ENCODE measurements around the gene RPP21. TPM values are rescaled to one million over a fixed set of nuclear protein-coding genes. Genes with fewer than 3 reads are reported as not detected.

The RPP21 gene
- total RNA-seq, 1 donor = 24.6 TPM

- peaks cover 11% of the 10 kb centered on the region for H3K36me3 ChIP-seq (ENCODE audit: insufficient read depth, low read length)
- no peaks in the 10 kb centered on the region for H3K27me3 ChIP-seq (ENCODE audit: insufficient read depth, low read length)
- DNase-seq (ENCODE audit: insufficient read length, low spot score, missing footprints) = no peak
- no peaks in the 10 kb centered on the region for H3K9me3 ChIP-seq (ENCODE audit: low read depth, low read length)
- H2AFZ ChIP-seq (ENCODE audit: low read length) = no peak overlapping the region
- no peak overlapping the region for H3K4me2 ChIP-seq (ENCODE audit: insufficient read depth, low read length)
- H3K27ac ChIP-seq (ENCODE audit: low read depth, low read length) = no peak overlapping the region
- H4K20me1 ChIP-seq (ENCODE audit: insufficient read depth, low read length) = peaks cover 75% of the 10 kb centered on the region
- H3K79me2 ChIP-seq (ENCODE audit: insufficient read depth, low read length) = peaks cover 97% of the 10 kb centered on the region
- H3K4me3 ChIP-seq (ENCODE audit: insufficient read depth, low read length) = no peak overlapping the region
- TF ChIP-seq CTCF (IDR thresholded peaks at IDR 0.05; ENCODE audit: extremely low read depth, low read depth, low read length) = no peak
- peaks cover 16% of the 10 kb centered on the region for H3K4me1 ChIP-seq (ENCODE audit: insufficient read depth, low read length)
Observed at GRCh38 chr6:30317913-30318589, 26.9 kb upstream of the RPP21 start.

GRCh38 chr6:30319146-30319835 lies 25.7 kb upstream of the RPP21 start:
- H2AFZ ChIP-seq (ENCODE audit: low read length) = no peak overlapping the region
- peak overlapping the region; percentile 25 for H3K27ac ChIP-seq (ENCODE audit: low read depth, low read length)
- no peaks in the 10 kb centered on the region for H3K9me3 ChIP-seq (ENCODE audit: low read depth, low read length)
- H3K4me1 ChIP-seq (ENCODE audit: insufficient read depth, low read length) = peaks cover 23% of the 10 kb centered on the region
- peaks cover 69% of the 10 kb centered on the region for H4K20me1 ChIP-seq (ENCODE audit: insufficient read depth, low read length)
- no peak for TF ChIP-seq CTCF (IDR thresholded peaks at IDR 0.05; ENCODE audit: extremely low read depth, low read depth, low read length)
- peaks cover under 1% of the 10 kb centered on the region for H3K36me3 ChIP-seq (ENCODE audit: insufficient read depth, low read length)
- no peaks in the 10 kb centered on the region for H3K27me3 ChIP-seq (ENCODE audit: insufficient read depth, low read length)
- H3K4me2 ChIP-seq (ENCODE audit: insufficient read depth, low read length) = no peak overlapping the region
- H3K4me3 ChIP-seq (ENCODE audit: insufficient read depth, low read length) = no peak overlapping the region
- peaks cover 97% of the 10 kb centered on the region for H3K79me2 ChIP-seq (ENCODE audit: insufficient read depth, low read length)
- DNase-seq (ENCODE audit: insufficient read length, low spot score, missing footprints) = no peak

GRCh38 chr6:30321692-30322388 lies 23.1 kb upstream of the RPP21 start:
- H3K79me2 ChIP-seq (ENCODE audit: insufficient read depth, low read length) = peaks cover 91% of the 10 kb centered on the region
- H3K4me2 ChIP-seq (ENCODE audit: insufficient read depth, low read length) = peak overlapping the region; percentile 61
- TF ChIP-seq CTCF (IDR thresholded peaks at IDR 0.05; ENCODE audit: extremely low read depth, low read depth, low read length) = no peak
- H2AFZ ChIP-seq (ENCODE audit: low read length) = no peak overlapping the region
- peak; percentile 71 for DNase-seq (ENCODE audit: insufficient read length, low spot score, missing footprints)
- no peaks in the 10 kb centered on the region for H3K9me3 ChIP-seq (ENCODE audit: low read depth, low read length)
- peaks cover 35% of the 10 kb centered on the region for H3K4me1 ChIP-seq (ENCODE audit: insufficient read depth, low read length)
- H4K20me1 ChIP-seq (ENCODE audit: insufficient read depth, low read length) = peaks cover 57% of the 10 kb centered on the region
- H3K27me3 ChIP-seq (ENCODE audit: insufficient read depth, low read length) = no peaks in the 10 kb centered on the region
- peak overlapping the region; percentile 81 for H3K27ac ChIP-seq (ENCODE audit: low read depth, low read length)
- H3K36me3 ChIP-seq (ENCODE audit: insufficient read depth, low read length) = no peaks in the 10 kb centered on the region
- H3K4me3 ChIP-seq (ENCODE audit: insufficient read depth, low read length) = peak overlapping the region; percentile 27
